ENCODE data around the gene SLC52A1. TPM values are rescaled to one million over a fixed set of nuclear protein-coding genes. Genes with fewer than 3 reads are reported as not detected.

SLC52A1 gene
- total RNA-seq, 2 donors from 2014 or later = 1.6 to 1.7 TPM

- Histone ChIP-seq H3K9me3 (no peaks in the 10 kb centered on the region), H3K27ac (no peak overlapping the region), H3K36me3 (no peaks in the 10 kb centered on the region), H3K4me3 (no peak overlapping the region), H3K27me3 (replicated peaks; ENCODE audit: insufficient read depth) (no peaks in the 10 kb centered on the region), H3K4me1 (replicated peaks) (no peaks in the 10 kb centered on the region)
- TF ChIP-seq CTCF (IDR thresholded peaks at IDR 0.05) = no peak
- 83% methylated on average over 15 of the region's 15 CpGs for WGBS
- intact Hi-C loops (cut with DNase I) = no loop called here
- no peak for DNase-seq (ENCODE audit: low spot score)
Observed at GRCh38 chr17:5042157-5043022, 7.2 kb upstream of the SLC52A1 start.

DNA sequence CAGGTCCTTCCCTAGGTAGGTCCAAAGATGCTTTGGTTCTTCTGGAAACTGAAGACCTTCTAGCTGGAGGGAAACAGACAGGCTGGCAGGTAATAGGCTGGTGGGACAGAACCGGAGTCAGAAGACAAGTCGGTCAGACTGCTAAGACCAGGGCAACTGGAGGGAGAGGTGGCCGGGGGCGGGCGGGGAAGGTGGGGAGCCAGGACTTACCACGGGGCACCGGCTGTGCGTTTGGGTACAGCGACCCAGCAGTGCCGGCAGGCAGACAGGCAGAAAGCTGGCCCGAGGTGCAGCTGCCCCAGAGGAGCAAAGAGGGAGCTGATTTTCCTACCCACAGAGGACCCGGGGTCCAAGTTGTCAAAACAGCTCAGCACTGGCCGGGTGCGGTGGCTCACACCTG is 575 bp downstream of the SLC52A1 start:
- WGBS = 82% methylated on average over 14 of the region's 14 CpGs
- Histone ChIP-seq H3K4me3 (no peak overlapping the region), H3K36me3 (no peaks in the 10 kb centered on the region), H3K27ac (no peak overlapping the region), H3K9me3 (no peaks in the 10 kb centered on the region), H3K27me3 (replicated peaks; ENCODE audit: insufficient read depth) (no peaks in the 10 kb centered on the region), H3K4me1 (replicated peaks) (no peaks in the 10 kb centered on the region)
- TF ChIP-seq POLR2A (IDR thresholded peaks at IDR 0.05) (no peak), POLR2AphosphoS5 (IDR thresholded peaks at IDR 0.05) (no peak), CTCF (IDR thresholded peaks at IDR 0.05) (no peak)
- intact Hi-C loops (cut with DNase I) = no loop called here
- DNase-seq (ENCODE audit: low spot score) = no peak

DNA sequence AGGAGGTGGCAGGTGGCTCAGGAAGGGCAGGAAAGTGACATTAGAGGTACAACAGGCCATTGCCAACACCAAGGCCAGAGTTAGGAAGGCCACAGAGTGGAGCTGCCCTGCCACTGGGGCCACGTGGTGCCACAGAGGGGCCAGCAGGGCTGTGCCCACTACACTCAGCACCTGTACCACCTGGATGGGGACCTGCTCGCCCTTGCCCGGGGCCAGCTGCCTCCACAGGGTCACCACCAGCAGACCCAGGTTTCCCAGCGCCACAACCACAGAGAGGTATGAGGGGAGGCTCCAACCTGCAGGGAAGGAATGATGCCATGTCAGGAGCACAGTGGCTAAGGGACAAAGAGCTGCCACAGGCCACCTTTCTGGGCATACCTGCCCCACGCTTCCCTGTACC is 1.2 kb downstream of the SLC52A1 start:
- Histone ChIP-seq H3K4me1 (replicated peaks) (no peaks in the 10 kb centered on the region), H3K27me3 (replicated peaks; ENCODE audit: insufficient read depth) (no peaks in the 10 kb centered on the region), H3K9me3 (no peaks in the 10 kb centered on the region), H3K36me3 (no peaks in the 10 kb centered on the region), H3K4me3 (no peak overlapping the region), H3K27ac (no peak overlapping the region)
- intact Hi-C loops (cut with DNase I) = no loop called here
- no peak for TF ChIP-seq CTCF (IDR thresholded peaks at IDR 0.05)
- TF ChIP-seq POLR2AphosphoS5 (IDR thresholded peaks at IDR 0.05) = no peak
- no peak for TF ChIP-seq POLR2A (IDR thresholded peaks at IDR 0.05)
- no peak for DNase-seq (ENCODE audit: low spot score)
- WGBS = 95% methylated on average over 5 of the region's 5 CpGs

DNA sequence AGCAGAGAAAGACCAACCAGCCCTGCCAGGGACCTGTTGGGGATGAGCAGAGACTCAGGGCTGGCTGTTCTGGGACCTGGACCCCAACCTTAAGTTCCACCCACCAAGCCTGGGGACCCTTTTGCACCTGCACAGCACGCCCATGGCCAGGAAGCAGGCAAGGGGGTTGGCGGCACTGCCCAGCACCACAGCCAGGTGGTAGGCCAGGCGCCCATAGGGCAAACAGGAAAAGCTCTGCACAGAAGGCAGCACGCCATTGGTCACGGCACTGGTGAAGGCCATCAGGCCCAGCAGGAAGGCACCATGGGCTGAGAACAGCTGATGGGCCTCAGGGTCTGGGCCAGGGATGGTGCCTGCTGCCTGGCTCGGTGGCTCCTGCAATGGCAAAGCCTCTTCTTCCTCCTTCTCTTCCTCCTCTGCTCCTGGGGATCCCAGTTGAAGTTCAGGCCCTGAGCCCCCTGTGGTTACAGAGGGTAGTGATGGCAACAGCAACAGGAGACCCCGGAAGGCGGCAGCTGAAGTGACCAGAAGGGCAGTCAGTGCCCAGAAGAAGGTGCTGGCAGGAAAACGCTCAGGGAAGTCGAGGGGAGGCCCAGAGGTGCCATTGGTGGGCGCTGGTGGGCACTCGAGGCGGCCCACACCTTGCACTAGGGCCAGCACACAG is 1.7 kb downstream of the SLC52A1 start:
- Histone ChIP-seq H3K4me1 (replicated peaks) (no peaks in the 10 kb centered on the region), H3K4me3 (no peak overlapping the region), H3K27ac (no peak overlapping the region), H3K9me3 (no peaks in the 10 kb centered on the region), H3K36me3 (no peaks in the 10 kb centered on the region), H3K27me3 (replicated peaks; ENCODE audit: insufficient read depth) (no peaks in the 10 kb centered on the region)
- no peak for DNase-seq (ENCODE audit: low spot score)
- intact Hi-C loops (cut with DNase I) = no loop called here
- no peak for TF ChIP-seq POLR2AphosphoS5 (IDR thresholded peaks at IDR 0.05)
- no peak for TF ChIP-seq POLR2A (IDR thresholded peaks at IDR 0.05)
- no peak for TF ChIP-seq CTCF (IDR thresholded peaks at IDR 0.05)
- WGBS = 82% methylated on average over 11 of the region's 13 CpGs

GRCh38 chr17:5032865-5033264 is 2.4 kb downstream of the SLC52A1 start:
- DNase-seq (ENCODE audit: low spot score) = no peak
- TF ChIP-seq POLR2A (IDR thresholded peaks at IDR 0.05) (no peak), CTCF (IDR thresholded peaks at IDR 0.05) (no peak), POLR2AphosphoS5 (IDR thresholded peaks at IDR 0.05) (no peak)
- Histone ChIP-seq H3K27ac (no peak overlapping the region), H3K4me3 (no peak overlapping the region), H3K36me3 (no peaks in the 10 kb centered on the region), H3K9me3 (no peaks in the 10 kb centered on the region), H3K4me1 (replicated peaks) (no peaks in the 10 kb centered on the region), H3K27me3 (replicated peaks; ENCODE audit: insufficient read depth) (no peaks in the 10 kb centered on the region)
- intact Hi-C loops (cut with DNase I) = no loop called here
- WGBS = 84% methylated on average over 6 of the region's 6 CpGs

Data from prostate gland (tissue), 2 donors.